SK-N-SH (cell line): ENCODE data around the gene RNF11.

Experiments
- CHD2 ChIP-seq: fragments of 150-350 bp; IDR thresholded peaks from 2 replicates; pipeline ENCODE4 v1.6.1; 2018; ENCODE audit warnings: low read length; ENCODE audit not compliant: partially characterized antibody
- EP300 ChIP-seq, 2 experiments: IDR thresholded peaks; 2 replicates each; pipeline versions ENCODE4 v1.4.0 to v1.6.1; 2012; ENCODE audit warnings: borderline replicate concordance in 1 of 2, low read depth in 1 of 2, low read length in 1 of 2
- GABPA ChIP-seq: IDR thresholded peaks from 2 replicates; pipeline ENCODE4 v1.4.0; 2012; ENCODE audit warnings: low read depth, mild to moderate bottlenecking
- TF ChIP-seq, protein P1 (sequence below): fragments of 200-600 bp; sonication (generic); IDR thresholded peaks from 2 replicates; pipeline ENCODE4 v1.6.1; 2017; ENCODE audit warnings: antibody characterized with exemption, mild to moderate bottlenecking, moderate library complexity

DNA sequence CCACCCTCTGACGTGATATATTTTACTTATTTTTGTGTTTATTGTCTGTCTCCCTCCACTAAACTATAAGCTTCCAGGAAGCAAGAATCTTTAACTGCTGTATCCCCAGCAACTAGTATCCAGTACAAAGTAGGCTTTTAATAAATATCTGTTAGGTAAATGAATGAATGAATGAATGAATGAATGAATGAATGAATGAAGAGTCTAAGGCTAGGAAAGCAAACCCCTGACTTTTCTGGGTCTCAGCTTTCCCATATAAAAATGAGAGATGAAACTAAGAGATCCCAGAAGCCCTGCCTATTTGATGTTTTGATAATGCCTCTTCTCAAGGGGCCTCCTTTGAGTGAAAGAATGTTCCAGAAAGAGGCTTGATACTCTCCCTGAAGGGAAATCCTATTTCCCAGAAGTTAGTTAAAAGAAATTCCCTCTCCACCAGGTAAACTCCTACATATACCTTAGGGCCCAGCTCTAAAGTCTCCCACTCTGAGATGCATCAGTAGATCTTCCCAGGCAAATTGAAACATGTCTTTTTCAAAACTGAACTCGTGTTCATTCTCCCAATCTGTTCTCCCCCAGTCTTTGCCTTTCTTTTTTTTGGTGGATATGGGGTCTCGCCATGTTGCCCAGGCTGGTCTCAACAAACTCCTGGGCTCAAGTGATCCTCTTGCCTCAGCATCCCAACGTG is 86.5 kb downstream of the RNF11 start:
- TF ChIP-seq, protein P1, sequence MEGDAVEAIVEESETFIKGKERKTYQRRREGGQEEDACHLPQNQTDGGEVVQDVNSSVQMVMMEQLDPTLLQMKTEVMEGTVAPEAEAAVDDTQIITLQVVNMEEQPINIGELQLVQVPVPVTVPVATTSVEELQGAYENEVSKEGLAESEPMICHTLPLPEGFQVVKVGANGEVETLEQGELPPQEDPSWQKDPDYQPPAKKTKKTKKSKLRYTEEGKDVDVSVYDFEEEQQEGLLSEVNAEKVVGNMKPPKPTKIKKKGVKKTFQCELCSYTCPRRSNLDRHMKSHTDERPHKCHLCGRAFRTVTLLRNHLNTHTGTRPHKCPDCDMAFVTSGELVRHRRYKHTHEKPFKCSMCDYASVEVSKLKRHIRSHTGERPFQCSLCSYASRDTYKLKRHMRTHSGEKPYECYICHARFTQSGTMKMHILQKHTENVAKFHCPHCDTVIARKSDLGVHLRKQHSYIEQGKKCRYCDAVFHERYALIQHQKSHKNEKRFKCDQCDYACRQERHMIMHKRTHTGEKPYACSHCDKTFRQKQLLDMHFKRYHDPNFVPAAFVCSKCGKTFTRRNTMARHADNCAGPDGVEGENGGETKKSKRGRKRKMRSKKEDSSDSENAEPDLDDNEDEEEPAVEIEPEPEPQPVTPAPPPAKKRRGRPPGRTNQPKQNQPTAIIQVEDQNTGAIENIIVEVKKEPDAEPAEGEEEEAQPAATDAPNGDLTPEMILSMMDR: no peak
- TF ChIP-seq GABPA (no peak), CHD2 (no peak), EP300 (IDR thresholded peaks at IDR 0.05; ENCODE audit: borderline replicate concordance in 1 of 2, low read depth in 1 of 2, low read length in 1 of 2) (no peak)
